Measurements from ENCODE around the gene APCS.

Gene APCS

GRCh38 chr1:159562680-159563079 lies 24.9 kb upstream of the APCS start:
- no peak for TF ChIP-seq CTCF (IDR thresholded peaks at IDR 0.05; ENCODE audit: low read depth, low read length, missing control alignments)
- no peak overlapping the region for H3K4me3 ChIP-seq (replicated peaks; ENCODE audit: low read depth, low read length)
- DNase-seq (ENCODE audit: extremely low read depth, low read depth) = no peak

DNA sequence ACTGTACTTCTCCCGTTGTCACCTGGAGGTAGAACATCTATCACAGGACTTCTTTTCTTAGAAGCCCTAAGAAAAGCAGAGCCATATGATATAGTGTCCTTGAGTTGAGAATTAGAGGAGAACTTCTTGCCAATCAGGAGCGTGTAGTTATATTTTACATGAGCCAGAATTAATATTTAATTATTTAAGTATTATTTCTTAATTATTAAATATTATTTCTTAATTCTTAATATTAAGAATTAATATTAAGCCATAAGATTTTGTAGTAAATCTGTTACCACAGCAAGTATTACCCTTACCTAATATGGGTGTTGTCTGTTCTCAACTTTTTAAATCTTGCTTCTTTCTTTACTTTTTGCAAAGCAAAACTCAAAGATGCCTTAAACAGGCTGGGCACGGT lies 10.2 kb upstream of the APCS start:
- TF ChIP-seq CTCF (IDR thresholded peaks at IDR 0.05; ENCODE audit: low read depth, low read length, missing control alignments) = no peak
- no peak overlapping the region for H3K4me3 ChIP-seq (replicated peaks; ENCODE audit: low read depth, low read length)
- DNase-seq (ENCODE audit: extremely low read depth, low read depth) = no peak

- no peak for DNase-seq (ENCODE audit: extremely low read depth, low read depth)
- TF ChIP-seq CTCF (IDR thresholded peaks at IDR 0.05; ENCODE audit: low read depth, low read length, missing control alignments) = no peak
Measured at GRCh38 chr1:159580340-159580739, 7.3 kb upstream of the APCS start.

GRCh38 chr1:159581422-159581821 lies 6.2 kb upstream of the APCS start:
- no peak overlapping the region for H3K4me3 ChIP-seq (replicated peaks; ENCODE audit: low read depth, low read length)
- no peak for DNase-seq (ENCODE audit: extremely low read depth, low read depth)
- no peak for TF ChIP-seq CTCF (IDR thresholded peaks at IDR 0.05; ENCODE audit: low read depth, low read length, missing control alignments)

More at GRCh38 chr1:159580340-159580739, 7.3 kb upstream of the APCS start:
- H3K4me3 ChIP-seq (replicated peaks; ENCODE audit: low read depth, low read length) = no peak overlapping the region

- H3K4me3 ChIP-seq (replicated peaks; ENCODE audit: low read depth, low read length) = no peak overlapping the region
- no peak for TF ChIP-seq CTCF (IDR thresholded peaks at IDR 0.05; ENCODE audit: low read depth, low read length, missing control alignments)
- DNase-seq (ENCODE audit: extremely low read depth, low read depth) = no peak
Measured at GRCh38 chr1:159584536-159584935, 3.1 kb upstream of the APCS start.

- DNase-seq (ENCODE audit: extremely low read depth, low read depth) = no peak
- no peak for TF ChIP-seq CTCF (IDR thresholded peaks at IDR 0.05; ENCODE audit: low read depth, low read length, missing control alignments)
- no peak overlapping the region for H3K4me3 ChIP-seq (replicated peaks; ENCODE audit: low read depth, low read length)
Measured at GRCh38 chr1:159591981-159592380, 4.4 kb downstream of the APCS start.

- no peak for DNase-seq (ENCODE audit: extremely low read depth, low read depth)
- TF ChIP-seq CTCF (IDR thresholded peaks at IDR 0.05; ENCODE audit: low read depth, low read length, missing control alignments) = no peak
Measured at GRCh38 chr1:159594625-159595405, 7.2 kb downstream of the APCS start.

More at GRCh38 chr1:159594625-159595405, 7.2 kb downstream of the APCS start:
- H3K4me3 ChIP-seq (replicated peaks; ENCODE audit: low read depth, low read length) = no peak overlapping the region
